ENCODE data around the gene MBNL2.
A peak's percentile ranks its signal among the peaks of the same experiment; 100 is the strongest.

Gene MBNL2

DNA sequence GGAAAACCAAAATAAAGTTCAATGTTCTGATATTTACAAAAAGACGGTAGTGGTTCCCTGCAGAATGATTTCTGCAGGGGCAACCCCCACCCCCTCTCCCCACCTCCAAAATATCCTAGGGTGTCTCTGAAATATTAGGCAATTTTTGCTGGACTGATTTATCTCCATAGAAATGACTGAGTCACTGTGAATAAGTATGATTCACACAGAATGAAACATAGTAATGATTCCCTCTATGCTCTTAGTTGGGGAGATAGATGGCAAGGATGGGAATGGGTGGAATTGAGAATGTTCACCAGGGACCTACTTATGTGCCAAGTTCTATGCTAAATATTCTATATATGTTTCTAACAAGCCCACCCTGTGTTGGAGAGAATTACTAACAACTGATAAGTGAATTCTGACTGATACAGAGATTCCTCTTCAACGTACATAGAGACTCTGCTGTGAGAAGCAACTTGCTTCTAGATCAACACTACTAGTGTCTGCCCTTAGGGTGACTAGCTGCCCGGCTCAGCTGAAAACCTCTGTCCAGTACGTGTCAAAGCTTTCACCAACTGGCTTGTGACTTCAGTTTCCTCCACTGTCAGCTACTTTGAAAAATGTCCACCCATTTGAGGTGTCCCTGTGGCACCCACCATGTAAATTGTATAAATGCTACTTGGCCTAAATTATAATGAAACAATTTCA is 173.5 kb downstream of the MBNL2 start:
- FAIRE-seq, result no peak
- no peak for DNase-seq (ENCODE audit: insufficient read length, low spot score)

- no peak for DNase-seq (ENCODE audit: insufficient read length, low spot score)
- FAIRE-seq, result no peak
These were observed 175.1 kb downstream of the MBNL2 start for GRCh38 chr13:97397267-97397666.

DNA sequence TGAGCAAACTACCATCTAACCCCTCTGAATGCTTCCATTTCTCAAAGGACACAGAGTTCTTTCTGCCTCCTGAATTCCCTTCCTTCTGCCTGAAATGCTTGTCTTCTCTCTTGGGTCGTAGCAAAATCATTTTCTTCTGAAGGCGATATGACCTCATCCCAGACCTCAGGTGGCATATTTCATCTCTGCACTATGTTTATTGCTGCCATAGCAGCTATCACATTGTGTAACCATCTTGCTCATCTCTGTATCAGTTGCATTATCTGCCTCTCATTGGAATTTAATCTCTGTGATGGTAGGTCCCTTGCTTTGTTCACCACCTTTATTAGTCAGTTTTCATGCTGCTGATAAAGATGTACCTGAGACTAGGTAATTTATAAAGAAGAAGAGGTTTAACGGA is 179.3 kb downstream of the MBNL2 start:
- DNase-seq (ENCODE audit: insufficient read length, low spot score), result no peak
- no peak for FAIRE-seq

- no peak for FAIRE-seq
- DNase-seq (ENCODE audit: insufficient read length, low spot score), result no peak
These were observed 182.0 kb downstream of the MBNL2 start for GRCh38 chr13:97403893-97404750.

GRCh38 chr13:97407540-97407939 is 185.4 kb downstream of the MBNL2 start:
- FAIRE-seq (no peak), DNase-seq (ENCODE audit: insufficient read length, low spot score) (no peak)

GRCh38 chr13:97408938-97409337 is 186.8 kb downstream of the MBNL2 start:
- DNase-seq (ENCODE audit: insufficient read length, low spot score) (no peak), FAIRE-seq (no peak)

- FAIRE-seq, result no peak
These were observed 189.9 kb downstream of the MBNL2 start for GRCh38 chr13:97411984-97412383.

GRCh38 chr13:97413694-97414093 is 191.6 kb downstream of the MBNL2 start:
- FAIRE-seq (no peak), DNase-seq (ENCODE audit: insufficient read length, low spot score) (no peak)

More at GRCh38 chr13:97411984-97412383, 189.9 kb downstream of the MBNL2 start:
- no peak for DNase-seq (ENCODE audit: insufficient read length, low spot score)

- FAIRE-seq (no peak), DNase-seq (ENCODE audit: insufficient read length, low spot score) (no peak)
These were observed 192.3 kb downstream of the MBNL2 start for GRCh38 chr13:97414392-97414791.

DNA sequence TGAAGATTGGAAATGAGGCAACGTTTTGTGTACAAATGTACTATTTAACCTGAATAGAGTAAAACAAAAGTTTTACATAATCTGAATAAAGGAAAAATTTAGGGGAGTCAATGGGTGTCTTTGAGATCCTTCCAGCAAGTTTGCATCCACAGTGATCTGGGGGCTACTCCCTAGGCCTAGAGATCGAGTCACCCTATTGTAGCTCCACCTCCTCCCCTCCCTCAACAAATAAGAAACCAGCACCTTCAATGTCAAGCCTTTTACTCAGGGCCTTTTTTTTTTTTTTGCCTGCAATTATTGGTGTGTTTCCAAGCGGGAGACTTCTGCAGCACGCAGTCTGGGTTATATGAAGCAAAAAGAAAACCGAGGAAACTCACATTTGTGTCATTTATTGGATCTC is 195.6 kb downstream of the MBNL2 start:
- no peak for DNase-seq (ENCODE audit: insufficient read length, low spot score)
- FAIRE-seq, result no peak

DNA sequence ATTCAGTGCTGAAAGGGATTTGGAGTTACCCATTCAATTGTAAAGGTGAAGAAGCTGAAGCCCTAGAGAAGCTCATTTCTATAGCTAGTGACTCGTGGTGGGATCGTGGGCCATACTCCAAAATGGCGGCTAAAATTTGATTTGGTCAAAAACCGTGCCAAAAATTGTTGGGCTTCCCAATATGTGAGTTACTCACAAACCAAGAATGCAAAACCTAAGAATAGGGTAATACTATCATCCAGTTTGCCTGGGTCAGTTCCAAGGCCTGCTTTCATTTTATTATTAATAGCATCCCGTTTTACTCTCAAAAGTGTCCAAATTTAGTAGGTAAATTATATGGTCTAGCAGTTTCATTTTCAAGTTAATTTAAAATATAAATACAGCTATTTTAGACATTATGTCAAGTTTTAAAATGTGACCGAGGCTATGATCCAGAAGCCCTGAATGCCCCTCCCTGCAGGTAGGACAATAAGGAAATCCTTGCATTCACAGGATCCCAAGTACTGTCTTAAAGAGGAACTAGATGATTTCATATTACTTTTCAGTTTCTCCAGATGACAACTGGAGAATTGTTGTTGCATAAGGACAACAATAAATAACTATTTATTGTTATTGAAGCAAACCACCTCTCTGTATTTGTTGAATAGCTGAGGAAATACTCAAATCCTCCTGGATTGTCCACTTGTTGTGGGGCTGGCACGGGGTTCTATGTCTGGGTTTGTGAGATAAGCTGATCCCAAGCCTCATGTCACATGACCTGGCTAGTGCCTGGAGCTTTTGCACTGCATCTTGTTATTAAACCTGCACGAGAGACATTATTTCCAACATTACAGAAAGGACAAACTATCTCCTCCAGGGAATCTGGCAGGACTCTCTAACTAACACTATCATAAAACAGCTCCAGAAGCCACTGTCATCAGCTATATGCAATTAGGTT is 200.3 kb downstream of the MBNL2 start:
- DNase-seq (ENCODE audit: insufficient read length, low spot score) (no peak), FAIRE-seq (no peak)

- DNase-seq (ENCODE audit: insufficient read length, low spot score), result no peak
- no peak for FAIRE-seq
These were observed 201.3 kb downstream of the MBNL2 start for GRCh38 chr13:97423300-97424045.

- DNase-seq (ENCODE audit: insufficient read length, low spot score), result no peak
- peak; percentile 49 for FAIRE-seq
These were observed 203.5 kb downstream of the MBNL2 start for GRCh38 chr13:97425590-97425989.

- FAIRE-seq (no peak), DNase-seq (ENCODE audit: insufficient read length, low spot score) (no peak)
These were observed 204.6 kb downstream of the MBNL2 start for GRCh38 chr13:97426695-97427094.

DNA sequence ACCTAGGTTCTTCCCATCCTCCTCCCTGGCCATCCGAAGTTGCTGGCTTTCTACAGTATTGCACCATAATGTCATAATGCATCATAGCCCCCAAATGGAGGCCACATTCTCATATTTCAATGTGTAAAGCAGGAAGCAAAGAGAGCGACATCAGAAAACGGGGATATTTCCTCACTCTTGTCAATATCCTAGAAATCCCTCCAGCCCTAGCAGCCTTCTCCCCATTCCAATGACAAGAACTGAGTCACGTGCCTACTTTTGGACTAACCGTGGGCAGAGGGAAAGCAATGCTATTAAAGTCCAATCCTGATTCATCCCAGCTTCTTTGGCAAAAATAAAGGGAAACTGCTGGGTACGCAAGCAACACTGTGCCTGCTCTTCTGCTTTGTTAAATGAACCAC is 207.5 kb downstream of the MBNL2 start:
- DNase-seq (ENCODE audit: insufficient read length, low spot score) (no peak), FAIRE-seq (no peak)

DNA sequence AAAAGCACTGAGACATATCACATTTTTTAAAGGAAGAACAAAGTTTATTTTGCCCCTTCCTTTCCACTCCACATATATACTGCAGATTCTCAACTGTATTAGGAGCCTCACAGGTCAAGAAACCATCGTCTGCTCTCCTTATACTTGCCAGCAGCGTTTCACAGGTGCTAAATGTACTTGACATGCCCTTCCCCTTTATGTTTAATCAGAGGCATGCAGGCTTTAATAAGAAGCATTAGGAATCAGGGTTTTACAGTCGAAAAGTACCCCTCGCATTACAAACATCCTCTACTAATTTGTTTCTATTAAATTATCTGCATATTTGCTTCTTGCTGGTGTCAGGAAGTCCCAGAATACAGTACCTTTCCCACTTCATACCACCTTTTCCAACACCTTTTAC is 208.2 kb downstream of the MBNL2 start:
- no peak for FAIRE-seq
- no peak for DNase-seq (ENCODE audit: insufficient read length, low spot score)

- DNase-seq (ENCODE audit: insufficient read length, low spot score) (no peak), FAIRE-seq (no peak)
These were observed 209.1 kb downstream of the MBNL2 start for GRCh38 chr13:97431171-97431764.

- peak; percentile 72 for FAIRE-seq
- no peak for DNase-seq (ENCODE audit: insufficient read length, low spot score)
These were observed 210.2 kb downstream of the MBNL2 start for GRCh38 chr13:97432232-97432916.

Data from GM19239 (cell line).